HG03159 (cell line): Measurements from ENCODE around the gene RSL1D1.
"Not testable (repeated sequence)": the region's sequence is repeated elsewhere in the genome, so short reads cannot be mapped to it uniquely, and the experiment has no call there.

Source experiments
- ATAC-seq: cut with Tn5 transposase; IDR thresholded peaks from one replicate; pipeline ENCODE4 v1.9.1; 2021; ENCODE audit warnings: mild to moderate bottlenecking, moderate library complexity; ENCODE audit not compliant: unreplicated experiment

The RSL1D1 gene

DNA sequence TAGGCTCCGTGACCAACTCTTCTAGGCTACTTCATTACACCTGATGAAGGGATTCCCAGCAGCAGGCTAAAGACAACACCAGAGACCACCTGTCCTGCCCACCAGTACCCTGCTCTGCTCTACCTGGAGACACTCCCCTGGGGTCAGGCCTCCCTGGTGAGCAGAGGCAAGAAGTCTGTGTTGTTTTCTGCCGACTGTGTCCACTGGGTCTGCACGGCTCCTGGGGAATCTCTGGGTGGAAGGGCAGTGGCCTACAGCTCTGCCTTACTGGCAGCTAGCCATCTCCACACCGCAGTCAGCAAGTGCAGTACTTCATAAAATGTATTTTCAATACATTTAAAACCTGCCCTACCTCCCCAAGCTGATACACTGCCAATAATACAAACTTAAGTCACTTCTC, 6.8 kb downstream of the RSL1D1 start:
- ATAC-seq = no peak

DNA sequence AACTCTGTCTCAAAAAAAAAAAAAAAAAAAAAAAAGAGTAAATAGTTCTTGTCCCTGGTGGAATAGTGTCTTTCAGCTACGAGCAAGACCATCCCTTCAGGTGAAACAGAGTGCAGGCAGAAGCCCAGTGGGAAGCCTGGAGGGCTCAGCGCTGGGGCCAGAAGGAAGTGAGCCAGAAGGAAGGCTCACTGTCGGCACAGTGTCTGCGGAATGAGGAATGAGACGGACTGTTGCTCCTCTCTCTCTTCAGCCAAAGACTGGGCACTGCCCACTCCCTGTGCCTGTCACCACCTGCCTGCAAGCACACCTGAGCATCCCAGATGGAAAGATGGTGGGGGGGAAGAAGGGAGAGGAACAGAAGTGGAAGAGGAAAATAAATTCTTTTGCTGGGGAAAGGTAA, 7.5 kb downstream of the RSL1D1 start:
- ATAC-seq = no peak

GRCh38 chr16:11843206-11843605, 8.1 kb downstream of the RSL1D1 start:
- ATAC-seq = no peak

DNA sequence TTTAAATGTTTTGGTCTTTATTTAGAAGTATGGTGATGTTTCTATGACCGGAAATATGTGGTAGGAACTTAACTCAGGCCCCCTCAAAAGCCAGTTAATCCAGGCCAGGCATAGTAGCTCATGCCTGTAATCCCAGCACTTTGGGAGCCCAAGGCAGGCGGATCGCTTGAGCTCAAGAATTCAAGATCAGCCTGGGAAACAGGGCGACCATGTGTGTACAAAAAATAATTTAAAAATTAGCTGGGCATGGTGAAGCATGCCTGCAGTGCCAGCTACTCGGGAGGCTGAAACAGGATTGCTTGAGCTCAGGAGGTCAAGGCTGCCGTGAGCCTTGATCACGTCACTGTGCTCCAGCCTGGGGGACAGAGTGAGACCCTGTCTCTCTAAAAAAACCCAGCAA, 10.3 kb downstream of the RSL1D1 start:
- ATAC-seq = no peak

DNA sequence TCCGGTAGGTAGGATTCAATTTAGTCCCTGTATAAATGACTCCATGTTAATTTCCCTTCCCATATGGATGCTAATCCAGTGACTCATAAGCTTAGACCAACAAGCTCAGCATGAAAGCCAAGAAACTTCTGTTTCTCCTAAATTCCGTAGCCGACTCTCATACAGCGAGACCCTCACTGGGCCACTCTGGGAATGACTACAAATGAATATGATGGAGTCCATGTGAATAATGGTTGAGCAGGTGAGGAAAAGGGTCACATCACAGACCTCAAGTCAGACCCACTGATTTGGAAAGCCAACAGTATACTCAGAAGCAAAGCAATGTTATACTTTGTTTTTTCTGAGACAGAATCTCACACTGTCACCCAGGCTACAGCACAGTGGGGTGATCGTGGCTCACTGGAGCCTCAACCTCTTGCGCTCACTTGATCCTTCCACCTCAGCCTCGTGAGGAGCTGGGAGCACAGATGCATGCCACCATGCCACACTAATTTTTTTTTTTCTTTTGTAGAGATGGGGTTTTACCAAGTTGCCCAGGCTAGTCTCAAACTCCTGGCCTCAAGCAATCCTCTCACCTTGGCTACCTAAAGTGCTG, 14.6 kb downstream of the RSL1D1 start:
- no peak for ATAC-seq

DNA sequence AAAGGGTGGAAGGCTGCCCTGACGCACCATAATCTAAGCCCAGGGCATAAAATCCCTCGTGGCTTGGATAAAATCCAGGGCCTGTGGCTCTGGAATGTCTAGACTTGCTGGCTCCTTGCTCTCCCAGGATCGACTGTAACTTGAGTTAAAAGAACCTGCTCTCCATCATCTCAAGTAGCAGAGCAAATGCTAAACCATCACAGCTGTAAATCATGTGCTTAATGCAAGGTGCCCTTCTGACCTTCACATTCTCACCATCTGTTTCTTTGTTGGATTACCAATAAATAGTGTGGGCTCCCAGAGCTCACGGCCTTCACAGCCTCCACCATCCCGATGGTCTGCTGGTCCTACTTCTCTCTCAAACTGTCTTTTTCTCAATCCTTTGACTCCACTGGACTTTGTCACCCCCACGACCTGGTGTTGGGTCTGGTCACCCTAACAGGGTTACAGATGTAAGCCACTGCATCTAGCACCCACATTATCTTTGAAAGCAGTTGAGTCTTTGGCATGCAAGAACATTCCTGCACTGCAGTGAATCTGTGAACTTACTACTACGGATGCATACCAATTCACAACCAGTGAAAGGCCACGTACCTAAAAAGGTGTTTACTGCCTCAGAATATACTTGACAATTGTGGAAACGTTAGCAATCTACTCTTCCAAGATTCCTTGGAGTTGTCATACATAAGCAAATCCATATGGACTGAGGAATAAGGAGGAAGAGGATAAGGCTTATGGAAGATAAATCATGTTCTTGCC, 15.3 kb downstream of the RSL1D1 start:
- ATAC-seq = no peak

DNA sequence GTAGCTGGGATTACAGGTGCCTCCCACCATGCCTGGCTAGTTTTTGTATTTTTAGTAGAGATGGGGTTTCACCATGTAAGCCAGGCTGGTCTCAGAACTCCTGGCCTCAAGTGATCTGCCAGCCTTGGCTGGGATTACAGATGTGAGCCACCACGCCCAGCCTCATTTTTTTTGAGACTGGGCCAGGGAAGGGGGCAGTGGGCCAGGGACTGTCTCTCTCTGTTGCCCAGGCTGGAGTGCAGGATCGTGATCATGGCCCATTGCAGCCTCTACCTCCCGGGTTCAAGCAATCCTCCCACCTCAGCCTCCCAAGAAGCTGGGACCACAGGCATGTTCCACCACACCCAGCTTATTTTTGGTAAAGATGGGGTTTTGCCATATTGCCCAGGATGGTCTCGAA, 16.0 kb downstream of the RSL1D1 start:
- no peak for ATAC-seq

GRCh38 chr16:11833951-11834695, 17.2 kb downstream of the RSL1D1 start:
- no peak for ATAC-seq

GRCh38 chr16:11828696-11829095, 22.6 kb downstream of the RSL1D1 start:
- no peak for ATAC-seq

DNA sequence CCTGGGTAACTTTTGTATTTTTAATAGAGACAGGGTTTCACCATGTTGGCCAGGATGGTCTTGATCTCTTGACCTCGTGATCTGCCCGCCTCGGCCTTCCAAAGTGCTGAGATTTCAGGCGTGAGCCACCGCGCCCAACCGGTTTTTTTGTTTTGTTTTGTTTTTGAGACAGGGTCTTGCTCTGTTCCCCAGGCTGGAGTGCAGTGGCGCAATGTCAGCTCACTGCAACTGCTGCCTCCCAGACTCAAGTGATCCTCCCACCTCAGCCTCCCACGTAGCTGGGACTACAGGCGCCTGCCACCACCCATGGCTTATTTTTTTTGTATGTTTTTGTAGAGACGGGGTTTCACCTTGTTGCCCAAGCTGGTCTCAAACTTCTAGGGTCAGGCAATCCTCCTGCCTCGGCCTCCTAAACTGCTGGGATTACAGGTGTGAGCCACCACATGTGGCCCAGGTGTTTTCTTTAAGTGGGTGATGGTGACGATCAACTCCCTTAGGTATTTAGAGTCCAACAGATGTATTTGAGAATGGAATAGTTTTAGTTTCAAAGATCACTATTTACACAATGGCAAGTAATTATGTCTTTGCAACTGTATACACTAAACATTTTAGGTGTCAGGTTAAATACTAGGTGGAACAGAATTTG, 25.7 kb downstream of the RSL1D1 start:
- not testable (repeated sequence) for ATAC-seq

GRCh38 chr16:11824362-11824761, 27.0 kb downstream of the RSL1D1 start:
- no peak for ATAC-seq

DNA sequence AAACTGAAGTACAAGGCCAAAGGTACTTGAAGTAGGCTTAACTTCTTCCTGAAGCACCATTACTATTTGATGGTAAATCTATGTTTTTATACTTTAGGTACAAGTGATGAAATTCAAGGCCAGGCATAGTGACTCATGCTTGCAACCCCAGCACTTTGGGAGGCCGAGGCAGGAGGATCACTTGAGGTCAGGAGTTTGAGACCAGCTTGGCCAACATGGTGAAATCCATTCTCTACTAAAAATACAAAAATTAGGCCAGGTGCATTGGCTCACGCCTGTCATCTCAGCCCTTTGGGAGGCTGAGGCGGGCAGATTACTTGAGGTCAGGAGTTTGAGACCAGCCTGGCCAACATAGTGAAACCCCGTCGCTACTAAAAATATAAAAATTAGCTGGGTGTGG, 27.7 kb downstream of the RSL1D1 start:
- not testable (repeated sequence) for ATAC-seq

DNA sequence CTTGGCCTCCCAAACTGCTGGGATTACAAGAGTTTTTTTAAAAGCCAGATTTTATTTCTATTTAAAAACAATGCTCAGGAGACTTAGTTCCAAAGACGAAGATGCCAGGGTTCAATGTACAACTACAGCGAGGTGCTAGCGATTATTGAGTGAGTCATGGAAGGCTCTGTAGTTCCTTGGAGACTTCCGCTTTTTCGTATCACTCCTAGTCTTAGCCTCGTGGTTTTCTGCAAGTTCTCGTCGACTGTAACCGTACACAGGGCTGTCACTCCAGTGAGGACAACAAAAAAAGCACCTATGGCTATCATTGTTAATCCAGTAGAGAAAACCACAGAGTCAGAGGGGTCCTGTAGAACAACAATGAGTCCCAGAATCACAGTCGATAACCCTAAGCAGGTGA, 31.5 kb downstream of the RSL1D1 start:
- no peak for ATAC-seq

GRCh38 chr16:11818970-11819369, 32.4 kb downstream of the RSL1D1 start:
- not testable (repeated sequence) for ATAC-seq

DNA sequence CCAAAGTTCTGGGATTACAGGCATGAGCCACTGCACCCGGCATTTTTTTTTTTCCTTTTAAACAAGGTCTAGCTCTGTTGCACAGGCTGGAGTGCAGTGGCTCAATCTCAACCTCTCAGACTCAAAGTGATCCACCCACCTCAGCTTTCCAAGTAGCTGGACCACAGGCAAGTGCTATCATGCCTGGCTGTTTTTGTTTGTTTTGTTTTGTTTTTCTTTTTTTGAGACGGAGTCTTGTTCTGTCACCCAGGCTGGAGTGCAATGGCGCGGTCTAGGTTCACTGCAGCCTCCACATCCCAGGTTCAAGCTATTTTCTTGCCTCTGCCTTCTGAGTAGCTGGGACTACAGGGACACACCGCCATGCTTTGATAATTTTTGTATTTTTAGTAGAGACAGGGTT, 35.2 kb downstream of the RSL1D1 start:
- no peak for ATAC-seq

DNA sequence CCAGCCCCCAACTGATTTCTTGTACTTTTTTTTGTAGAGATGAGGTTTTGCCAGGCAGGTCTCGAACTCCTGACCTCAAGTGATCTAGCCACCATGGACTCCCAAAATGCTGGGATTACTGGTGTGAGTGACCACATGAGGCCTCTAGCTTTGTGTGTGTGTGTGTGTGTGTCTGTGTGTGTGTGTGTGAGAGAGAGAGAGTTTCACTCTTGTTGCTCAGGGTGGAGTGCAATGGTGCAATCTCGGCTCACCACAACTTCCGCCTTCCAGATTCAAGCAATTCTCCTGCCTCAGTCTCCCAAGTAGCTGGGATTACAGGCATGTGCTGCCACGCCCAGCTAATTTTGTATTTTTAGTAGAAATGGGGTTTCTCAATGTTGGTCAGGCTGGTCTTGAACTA, 36.5 kb downstream of the RSL1D1 start:
- not testable (repeated sequence) for ATAC-seq

DNA sequence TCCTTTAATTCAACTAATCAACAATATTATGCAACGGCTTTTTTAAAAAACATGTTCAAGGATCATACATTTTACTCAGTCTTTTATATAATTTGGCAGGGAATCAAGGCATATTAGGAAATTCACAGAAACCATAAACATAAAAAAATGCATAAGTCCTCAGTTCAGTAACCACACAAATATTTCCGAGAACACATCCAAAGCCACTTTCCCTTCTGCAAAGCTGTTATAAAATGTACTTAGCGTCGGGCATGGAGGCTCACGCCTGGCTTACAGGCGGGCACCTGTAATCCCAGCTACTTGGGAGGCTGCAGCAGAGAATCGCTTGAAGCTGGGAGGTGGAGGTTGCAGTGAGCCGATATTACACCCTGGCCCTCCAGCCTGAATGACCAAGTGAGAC, 44.6 kb downstream of the RSL1D1 start:
- ATAC-seq = no peak

DNA sequence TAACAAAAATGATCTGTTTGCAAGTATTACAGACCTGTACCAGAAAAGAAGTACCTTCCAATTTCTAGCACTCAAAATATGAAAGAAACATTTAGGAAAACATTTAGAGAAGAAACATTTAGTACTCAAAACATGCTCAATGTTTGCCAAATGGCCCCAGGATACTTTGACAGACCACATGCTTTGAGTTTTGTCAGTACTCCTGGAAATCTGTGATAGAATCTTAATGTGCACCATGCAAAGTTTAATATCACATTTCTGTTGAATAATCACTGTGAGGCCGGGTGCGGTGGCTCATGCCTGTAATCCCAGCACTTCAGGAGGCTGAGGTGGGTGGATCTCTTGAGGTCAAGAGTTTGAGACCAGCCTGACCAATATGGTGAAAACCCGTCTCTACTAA, 45.8 kb downstream of the RSL1D1 start:
- no peak for ATAC-seq

- no peak for ATAC-seq
Observed at GRCh38 chr16:11801481-11802021, 49.8 kb downstream of the RSL1D1 start.

GRCh38 chr16:11800382-11800718, 51.0 kb downstream of the RSL1D1 start:
- no peak for ATAC-seq
